ENCODE results near the gene NHS. TPM values are rescaled to one million over a fixed set of nuclear protein-coding genes. Genes with fewer than 3 reads are reported as not detected.

The NHS gene
- total and polyA plus RNA-seq, 2 of the 4 experiments (the other 2 are of a cell fraction), result 0.36 to 0.90 TPM

- no peak overlapping the region for H3K23ac ChIP-seq (ENCODE audit: low read depth, low read length)
- H2BK20ac ChIP-seq (ENCODE audit: low read depth, low read length), result no peak overlapping the region
- no peaks in the 10 kb centered on the region for H3K9me1 ChIP-seq (ENCODE audit: insufficient read depth, low read length)
- no peak overlapping the region for H3K56ac ChIP-seq (ENCODE audit: extremely low read depth, insufficient read depth, low read length)
- TF ChIP-seq POLR2A (IDR thresholded peaks at IDR 0.05; ENCODE audit: low read depth, low read length) (no peak), RFX5 (IDR thresholded peaks at IDR 0.05; ENCODE audit: low read depth, low read length) (no peak), ELK1 (IDR thresholded peaks at IDR 0.05; ENCODE audit: borderline replicate concordance, low read depth, low read length) (no peak), SMC3 (IDR thresholded peaks at IDR 0.05; ENCODE audit: low read depth, low read length) (no peak), RAD21 (IDR thresholded peaks at IDR 0.05; ENCODE audit: low read length) (no peak), CTCF (conservative IDR thresholded peaks at IDR 0.05; ENCODE audit: low read depth, low read length) (no peak), MXI1 (IDR thresholded peaks at IDR 0.05; ENCODE audit: borderline replicate concordance, low read depth, low read length) (no peak), RCOR1 (IDR thresholded peaks at IDR 0.05; ENCODE audit: insufficient replicate concordance, low read length) (no peak), FOS (IDR thresholded peaks at IDR 0.05; ENCODE audit: low read depth, low read length) (no peak), MAFK (IDR thresholded peaks at IDR 0.05; ENCODE audit: low read depth, low read length) (no peak), CEBPB (IDR thresholded peaks at IDR 0.05; ENCODE audit: low read depth, low read length) (no peak), BHLHE40 (IDR thresholded peaks at IDR 0.05; ENCODE audit: low read depth, low read length) (no peak), NFE2L2 (IDR thresholded peaks at IDR 0.05; ENCODE audit: low read depth, low read length) (no peak), CHD1 (IDR thresholded peaks at IDR 0.05; ENCODE audit: low read depth, low read length) (no peak), MAZ (IDR thresholded peaks at IDR 0.05; ENCODE audit: borderline replicate concordance, low read depth, low read length) (no peak)
- TF ChIP-seq, protein P1, sequence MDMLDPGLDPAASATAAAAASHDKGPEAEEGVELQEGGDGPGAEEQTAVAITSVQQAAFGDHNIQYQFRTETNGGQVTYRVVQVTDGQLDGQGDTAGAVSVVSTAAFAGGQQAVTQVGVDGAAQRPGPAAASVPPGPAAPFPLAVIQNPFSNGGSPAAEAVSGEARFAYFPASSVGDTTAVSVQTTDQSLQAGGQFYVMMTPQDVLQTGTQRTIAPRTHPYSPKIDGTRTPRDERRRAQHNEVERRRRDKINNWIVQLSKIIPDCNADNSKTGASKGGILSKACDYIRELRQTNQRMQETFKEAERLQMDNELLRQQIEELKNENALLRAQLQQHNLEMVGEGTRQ (IDR thresholded peaks at IDR 0.05; ENCODE audit: low read depth, low read length), result no peak
- no peak overlapping the region for H3K18ac ChIP-seq (ENCODE audit: low read depth, low read length)
- ATAC-seq (ENCODE audit: low read depth), result no peak
- no peaks in the 10 kb centered on the region for H4K20me1 ChIP-seq (ENCODE audit: insufficient read depth, low read length)
- no peak overlapping the region for H4K5ac ChIP-seq (ENCODE audit: low read depth, low read length)
- H3K27me3 ChIP-seq (ENCODE audit: control insufficient read depth, insufficient read depth, low read length), result peaks cover 2% of the 10 kb centered on the region; the same call in 1 of the 2 replicates
- no peaks in the 10 kb centered on the region for H3K4me1 ChIP-seq (ENCODE audit: control insufficient read depth, insufficient read depth, low read length)
- H4K91ac ChIP-seq (ENCODE audit: insufficient read depth, low read depth, low read length), result no peak overlapping the region
- no peak overlapping the region for H3K4me2 ChIP-seq (ENCODE audit: low read depth, low read length)
- no peak for DNase-seq
- WGBS, 2 experiments (ENCODE audit: extremely low coverage in 2 of 2, insufficient read length in 1 of 2), result no CpG with 5 or more reads among the region's 2 CpGs
- dilution Hi-C loops (cut with HindIII; ENCODE audit: low sequenced_read_pairs, unreplicated experiment) (no loop called here), in situ Hi-C loops (cut with MboI; ENCODE audit: low sequenced_read_pairs) (no loop called here), intact Hi-C loops (cut with micrococcal nuclease) (no loop called here)
- no peaks in the 10 kb centered on the region for H3K9me3 ChIP-seq (ENCODE audit: control insufficient read depth, insufficient read depth, low read length)
- H4K8ac ChIP-seq (ENCODE audit: low read depth in 2 of 2, low read length in 2 of 2), result no peak overlapping the region
- H3K4me3 ChIP-seq (ENCODE audit: insufficient read depth, low read depth, low read length), result no peak overlapping the region
- POLR2A ChIA-PET (ENCODE audit: unreplicated experiment), result no interaction called here
- H3K4ac ChIP-seq (ENCODE audit: low read depth, low read length), result no peak overlapping the region
- H2BK120ac ChIP-seq (ENCODE audit: low read depth, low read length), result no peak overlapping the region
- H2BK15ac ChIP-seq (ENCODE audit: low read depth, low read length), result no peak overlapping the region
- CTCF ChIA-PET, result no interaction called here
- no peak overlapping the region for H2BK5ac ChIP-seq (ENCODE audit: low read depth, low read length, poor library complexity, severe bottlenecking)
- no peak overlapping the region for H3K27ac ChIP-seq (ENCODE audit: insufficient read depth, low read length)
- H3K36me3 ChIP-seq (ENCODE audit: control insufficient read depth, insufficient read depth, low read length), result no peaks in the 10 kb centered on the region
- H2AK5ac ChIP-seq (ENCODE audit: low read depth, low read length), result no peak overlapping the region
- no peak overlapping the region for H2AK9ac ChIP-seq (replicated peaks; ENCODE audit: low read depth, low read length, poor library complexity)
- H3K79me1 ChIP-seq (ENCODE audit: low read depth in 1 of 2, low read length in 2 of 2), result no peaks in the 10 kb centered on the region
- H3K9ac ChIP-seq (ENCODE audit: low read depth, low read length), result no peak overlapping the region
- no peak overlapping the region for H2AFZ ChIP-seq (replicated peaks; ENCODE audit: low read length, poor library complexity)
- BruUV-seq (replicated peaks), result no TSS peak
- H3K14ac ChIP-seq (replicated peaks; ENCODE audit: low read depth, low read length), result no peak overlapping the region
Measured at GRCh38 chrX:17674601-17675000, 299.6 kb downstream of the NHS start.
